GM12892 (cell line): ENCODE data around the gene NAV3.

Experiments used
- POLR2AphosphoS5 ChIP-seq: IDR thresholded peaks from 2 replicates; pipeline ENCODE4 v1.6.1; 2011; ENCODE audit warnings: low read depth, low read length, control low read depth
- TAF1 ChIP-seq: IDR thresholded peaks from 2 replicates; pipeline ENCODE4 v1.6.1; 2011; ENCODE audit warnings: low read depth, mild to moderate bottlenecking, control low read depth, low read length, borderline replicate concordance

DNA sequence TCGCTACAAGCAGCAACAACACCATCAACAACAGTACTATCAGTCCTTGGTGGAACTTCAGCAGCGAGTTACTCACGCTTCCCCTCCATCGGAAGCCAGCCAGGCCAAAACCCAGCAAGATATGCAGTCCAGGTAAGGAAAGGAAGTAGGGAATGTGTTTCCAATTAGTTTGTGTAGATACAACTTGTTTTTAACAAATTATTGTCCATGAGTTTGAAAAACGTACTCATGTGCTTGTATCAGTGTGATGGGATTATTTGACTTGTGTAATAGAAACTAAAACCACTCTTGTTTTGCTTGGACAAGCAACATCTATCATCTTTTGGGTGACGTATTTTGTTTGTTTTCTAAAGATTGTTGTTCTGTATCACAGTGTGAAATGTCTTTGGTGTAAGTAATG lies 137.9 kb downstream of the NAV3 start:
- TF ChIP-seq TAF1 = no peak
- no peak for TF ChIP-seq POLR2AphosphoS5
